B cell (primary cell): Measurements from ENCODE around the gene GDPD2. TPM values are rescaled to one million over a fixed set of nuclear protein-coding genes. Genes with fewer than 3 reads are reported as not detected.

Experiments
- ATAC-seq: fragments of 200-7000 bp; cut with Tn5 transposase; one replicate; pipeline ENCODE4 v1.10.0; 2021; ENCODE audit warnings: low read depth, mild to moderate bottlenecking, moderate number of reproducible peaks, moderate library complexity
- CTCF ChIA-PET: fragments of 350-600 bp; sonication (Branson Sonifier 250); formaldehyde crosslinking; loops from one replicate; lab custom pipeline; 2021; ENCODE audit warnings: antibody characterized with exemption, inconsistent platforms; lab: Charles Lee
- POLR2A ChIA-PET: fragments of 350-600 bp; sonication (Branson Sonifier 250); formaldehyde crosslinking; loops from one replicate; lab custom pipeline; 2021; ENCODE audit warnings: antibody characterized with exemption; lab: Charles Lee
- DNase-seq: peaks from one replicate; pipeline ENCODE4 v3.0.0; 2013
- H2AFZ ChIP-seq: 2 replicates; pipeline ENCODE4 v1.6.1; 2012; ENCODE audit warnings: mild to moderate bottlenecking, low read depth, low read length; ENCODE audit not compliant: insufficient read depth, poor library complexity, severe bottlenecking
- H3K27ac ChIP-seq, 2 donors: 1 replicate in 1 of 2; 2 replicates in 1 of 2; pipeline ENCODE4 v1.5.1; 2012 to 2013; ENCODE audit warnings: low read length in 2 of 2, mild to moderate bottlenecking in 2 of 2, moderate library complexity in 1 of 2
- H3K27me3 ChIP-seq, 4 experiments: fragments of 200-600 bp in 1 of 4; sonication (generic) in 1 of 4; replicated peaks in 1 of 4; 1 replicate in 2 of 4; 2 replicates in 2 of 4; pipeline versions ENCODE4 v1.6.1 to v1.7.0; 2013 to 2016; ENCODE audit warnings: low read length in 3 of 4, mild to moderate bottlenecking in 2 of 4, mixed read lengths in 1 of 4, moderate library complexity in 1 of 4; ENCODE audit not compliant: insufficient read depth in 4 of 4, control insufficient read depth in 3 of 4; ENCODE audit errors: control extremely low read depth in 1 of 4
- H3K36me3 ChIP-seq, 2 experiments: replicated peaks in 1 of 2; 1 replicate in 1 of 2; 2 replicates in 1 of 2; pipeline versions ENCODE4 v1.6.1 to v1.7.1; 2013; ENCODE audit warnings: low read length in 1 of 2; ENCODE audit not compliant: insufficient read depth in 2 of 2, control insufficient read depth in 1 of 2; ENCODE audit errors: control extremely low read depth in 1 of 2, extremely low read depth in 1 of 2
- H3K4me1 ChIP-seq, 2 donors: fragments of 200-600 bp in 1 of 2; sonication (generic) in 1 of 2; 1 replicate in 1 of 2; 2 replicates in 1 of 2; pipeline versions ENCODE4 v1.5.1 to v1.6.1; 2013 to 2017; ENCODE audit warnings: low read length in 2 of 2; ENCODE audit not compliant: control insufficient read depth in 2 of 2, insufficient read depth in 2 of 2
- H3K4me2 ChIP-seq: replicated peaks from 2 replicates; pipeline ENCODE3; 2012; ENCODE audit warnings: mild to moderate bottlenecking, low read depth, low read length; ENCODE audit not compliant: poor library complexity, severe bottlenecking
- H3K4me3 ChIP-seq, 5 experiments: fragments of 200-600 bp in 1 of 5; sonication (generic) in 1 of 5; 1 replicate in 3 of 5; 2 replicates in 2 of 5; pipeline versions ENCODE4 v1.5.1 to v1.7.0; 2011 to 2016; ENCODE audit warnings: low read length in 4 of 5, mild to moderate bottlenecking in 4 of 5, low read depth in 2 of 5, control low read depth in 1 of 5, moderate library complexity in 1 of 5; ENCODE audit not compliant: insufficient read depth in 1 of 5; ENCODE audit errors: control extremely low read depth in 1 of 5, extremely low read depth in 1 of 5
- H3K79me2 ChIP-seq: fragments of 200-600 bp; sonication (generic); one replicate; pipeline ENCODE4 v1.6.0; 2016; ENCODE audit warnings: low read length; ENCODE audit not compliant: control insufficient read depth, insufficient read depth
- H3K9ac ChIP-seq: fragments of 200-600 bp; sonication (generic); 2 replicates; pipeline ENCODE4 v1.6.1; 2017; ENCODE audit warnings: mild to moderate bottlenecking, low read length, moderate library complexity
- H3K9me3 ChIP-seq, 3 donors: one replicate each; pipeline versions ENCODE4 v1.6.1 to v1.7.1; 2013; ENCODE audit warnings: low read length in 2 of 3; ENCODE audit not compliant: control insufficient read depth in 2 of 3, insufficient read depth in 1 of 3; ENCODE audit errors: control extremely low read depth in 1 of 3
- H4K20me1 ChIP-seq: 2 replicates; pipeline ENCODE4 v1.6.0; 2012; ENCODE audit warnings: mild to moderate bottlenecking, low read length; ENCODE audit not compliant: insufficient read depth, control insufficient read depth, poor library complexity, severe bottlenecking
- H3K27ac Mint-ChIP-seq: one replicate; pipeline ENCODE4 v1.8.0; 2021; ENCODE audit warnings: mixed read lengths
- H3K27me3 Mint-ChIP-seq: one replicate; pipeline ENCODE4 v1.8.0; 2021; ENCODE audit warnings: mixed read lengths
- H3K4me1 Mint-ChIP-seq: one replicate; pipeline ENCODE4 v1.8.0; 2021; ENCODE audit warnings: mixed read lengths
- H3K4me3 Mint-ChIP-seq: one replicate; pipeline ENCODE4 v1.8.0; 2021; ENCODE audit warnings: mixed read lengths
- H3K9me3 Mint-ChIP-seq: one replicate; pipeline ENCODE4 v1.8.0; 2022; ENCODE audit warnings: mixed read lengths; ENCODE audit not compliant: insufficient read depth
- CTCF ChIP-seq: fragments of 200-600 bp; IDR thresholded peaks from one replicate; pipeline ENCODE4 v1.8.0; 2022; ENCODE audit warnings: antibody characterized with exemption, mild to moderate bottlenecking
- EZH2 ChIP-seq: IDR thresholded peaks from 2 replicates; pipeline ENCODE4 v1.6.1; 2012; ENCODE audit warnings: borderline replicate concordance, low read depth, mild to moderate bottlenecking, moderate library complexity, low read length; ENCODE audit not compliant: insufficient read depth, poor library complexity, severe bottlenecking
- WGBS: methylation state at CpG from one replicate; pipeline ENCODE4 v1.1.5; 2013; ENCODE audit warnings: missing lambda C conversion rate; ENCODE audit not compliant: insufficient coverage; 5-methylcytosine and 5-hydroxymethylcytosine counted together
- intact Hi-C: fragments of 100-400 bp; cut with micrococcal nuclease; formaldehyde crosslinking; loops from one replicate; pipeline ENCODE4 v1.10.0; 2022
- polyA plus RNA-seq: library from polyadenylated mRNA; depleted of rRNA; stranded (reverse); fragments of >200 nt; gene quantifications from 2 replicates; pipeline ENCODE4 v1.2.3, GENCODE V29; 2012
- total RNA-seq, 2 donors: library from RNA; stranded (reverse); fragments of 120-200 nt in 1 of 2; gene quantifications; 1 replicate in 1 of 2; 2 replicates in 1 of 2; pipeline versions ENCODE4 v1.2.3 to v1.2.4, GENCODE V29; 2013 to 2022

Gene GDPD2
- total and polyA plus RNA-seq, 2 donors (not counting 1 experiment from before 2014, with no cell fraction given) = not detected

- Histone ChIP-seq H3K36me3 (no peaks in the 10 kb centered on the region), H3K9ac (no peak overlapping the region), H3K27ac (no peak overlapping the region), H3K27me3 (no peaks in the 10 kb centered on the region), H3K9me3 (no peaks in the 10 kb centered on the region), H2AFZ (no peak overlapping the region), H4K20me1 (no peaks in the 10 kb centered on the region), H3K79me2 (no peaks in the 10 kb centered on the region), H3K4me1 (no peaks in the 10 kb centered on the region), H3K4me3 (no peak overlapping the region), H3K4me2 (no peak overlapping the region)
- DNase-seq (no peak), ATAC-seq (no peak)
- H3K4me1 Mint-ChIP-seq = peaks cover 6% of the 10 kb centered on the region
- ChIA-PET POLR2A (no interaction called here), CTCF (interaction anchor here (1.3 kb wide), 1 partner anchor 20 kb away, joined by 4 read pairs; no protein-coding TSS in a partner anchor)
- H3K27ac Mint-ChIP-seq = no peak overlapping the region
- TF ChIP-seq CTCF = no peak
- no peak for TF ChIP-seq EZH2
- WGBS = 50% methylated on average over 2 of the region's 5 CpGs
- no peaks in the 10 kb centered on the region for H3K27me3 Mint-ChIP-seq
- H3K4me3 Mint-ChIP-seq = no peak overlapping the region
- no peaks in the 10 kb centered on the region for H3K9me3 Mint-ChIP-seq
- intact Hi-C loops = no loop called here
Observed at GRCh38 chrX:70476166-70476933, 53.2 kb downstream of the GDPD2 start.

DNA sequence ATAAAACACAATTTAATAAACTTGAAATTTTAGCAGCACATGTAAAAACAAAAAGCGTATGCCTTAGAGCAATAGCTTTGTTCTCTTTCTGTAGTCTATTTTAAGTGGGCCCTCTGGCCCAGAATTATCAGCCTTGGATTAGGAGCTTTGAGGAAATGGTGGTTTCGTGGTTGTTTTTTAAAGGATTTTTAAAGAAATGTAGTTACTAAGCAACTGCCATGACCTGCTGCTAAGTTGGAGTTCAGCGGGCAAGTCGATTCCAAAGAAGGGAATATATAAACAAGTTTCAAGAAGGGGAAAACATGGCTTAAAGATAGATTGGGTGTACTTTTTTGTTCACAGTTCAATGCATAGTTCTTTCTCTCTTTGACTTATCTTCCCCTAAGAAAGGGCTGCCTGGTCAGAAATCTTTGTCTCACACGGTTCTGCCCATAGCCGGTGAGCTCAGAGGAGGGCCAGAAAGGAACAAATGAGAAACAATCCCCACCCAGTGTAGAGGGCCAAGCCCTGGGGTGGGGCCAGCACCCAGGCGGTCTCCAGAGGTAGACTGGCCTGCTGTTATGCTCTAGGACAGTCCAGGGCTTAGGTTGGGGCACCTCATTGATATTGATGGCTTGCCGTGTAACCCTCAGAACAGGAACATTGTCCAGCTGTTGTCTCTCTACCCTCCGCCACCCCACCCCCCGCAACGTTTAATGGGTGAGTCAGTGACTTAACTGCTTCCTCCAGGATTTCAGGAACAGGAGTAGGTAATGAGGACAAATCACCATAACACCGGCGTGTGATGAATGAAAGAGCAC lies 54.0 kb downstream of the GDPD2 start:
- Histone ChIP-seq H3K9me3 (no peaks in the 10 kb centered on the region), H3K27me3 (no peaks in the 10 kb centered on the region), H3K4me1 (no peaks in the 10 kb centered on the region), H4K20me1 (no peaks in the 10 kb centered on the region), H3K36me3 (no peaks in the 10 kb centered on the region), H3K4me2 (no peak overlapping the region), H2AFZ (no peak overlapping the region), H3K27ac (no peak overlapping the region), H3K79me2 (no peaks in the 10 kb centered on the region), H3K9ac (no peak overlapping the region), H3K4me3 (no peak overlapping the region)
- TF ChIP-seq EZH2 (no peak), CTCF (no peak)
- no peak overlapping the region for H3K4me3 Mint-ChIP-seq
- POLR2A ChIA-PET = no interaction called here
- intact Hi-C loops = no loop called here
- H3K27me3 Mint-ChIP-seq = no peaks in the 10 kb centered on the region
- DNase-seq (no peak), ATAC-seq (no peak)
- peaks cover 3% of the 10 kb centered on the region for H3K4me1 Mint-ChIP-seq
- 59% methylated on average over 7 of the region's 13 CpGs for WGBS
- no peak overlapping the region for H3K27ac Mint-ChIP-seq
- CTCF ChIA-PET = no interaction called here
- H3K9me3 Mint-ChIP-seq = no peaks in the 10 kb centered on the region
